Measurements from ENCODE around the gene CBARP. TPM values are rescaled to one million over a fixed set of nuclear protein-coding genes. Genes with fewer than 3 reads are reported as not detected.
A peak's percentile ranks its signal among the peaks of the same experiment; 100 is the strongest.

Gene CBARP
- total and polyA plus RNA-seq, 9 of the 15 experiments (the other 6 are each of a cell fraction or from before 2014, with no cell fraction given), result 0.03 to 8.9 (median 1.2) TPM; not detected in 1

GRCh38 chr19:1247748-1248138 is 9.9 kb upstream of the CBARP start:
- Histone ChIP-seq H4K20me1 (replicated peaks; ENCODE audit: control insufficient read depth, insufficient read depth, low read length) (0 out of 2 replicates have a peak, but pooled peaks cover 5% of the 10 kb centered on the region), H2AFZ (ENCODE audit: low read depth, low read length) (peak overlapping the region; percentile 90; the same call in 1 of the 2 replicates), H3K27ac (ENCODE audit: extremely low read depth, low read depth, low read length) (peak overlapping the region; percentile 99), H3K9ac (ENCODE audit: insufficient read depth in 1 of 2, low read depth in 2 of 2, low read length in 2 of 2) (peak overlapping the region; percentile 79 to 89), H3K4me3 (peak overlapping the region; percentile 82), H3K36me3 (ENCODE audit: control insufficient read depth, insufficient read depth, low read length) (peaks cover 54% of the 10 kb centered on the region; the same call in 2 of the 3 replicates), H3K27me3 (ENCODE audit: control insufficient read depth in 2 of 2, insufficient read depth in 2 of 2, low read length in 2 of 2) (no peaks in the 10 kb centered on the region), H3K4me2 (ENCODE audit: insufficient read depth, low read length) (peak overlapping the region; percentile 73), H3K79me2 (ENCODE audit: control insufficient read depth, insufficient read depth, low read length) (peaks cover 62% of the 10 kb centered on the region), H3K9me3 (replicated peaks; ENCODE audit: control insufficient read depth, insufficient read depth, low read depth, low read length) (no peaks in the 10 kb centered on the region), H3K9me1 (ENCODE audit: control insufficient read depth, insufficient read depth, low read length) (peaks cover 4% of the 10 kb centered on the region), H3K4me1 (replicated peaks in 1 of 2; ENCODE audit: control insufficient read depth in 2 of 2, insufficient read depth in 2 of 2, low read length in 2 of 2) (peaks cover 41 to 95% of the 10 kb centered on the region in 2 experiments)
- 26% methylated on average over 8 of the region's 8 CpGs for WGBS (ENCODE audit: insufficient coverage, low coverage, missing lambda C conversion rate)
- ATAC-seq (no peak), FAIRE-seq (no peak), DNase-seq (ENCODE audit: extremely low read depth in 1 of 4, low spot score in 3 of 4) (no peak)
- in situ Hi-C loops (cut with MboI) (loop anchor here (25.0 kb wide), 1 partner anchor 485 kb away; the partner anchor contains the start of gene MISP), intact Hi-C loops (cut with micrococcal nuclease) (loop anchor here (1.0 kb wide), 1 partner anchor 22 kb away; the partner anchor contains the start of gene CIRBP)
- POLR2A ChIA-PET, result interaction anchor here (1.0 to 1.5 kb wide), 3 partner anchors 19 to 165 kb away, joined by 3 to 14 read pairs (median 4); partner anchors contain the start of gene CIRBP
- BruUV-seq (replicated peaks), result no TSS peak
- CTCF ChIA-PET (ENCODE audit: low intra/inter-chr PET ratio), result interaction anchor here (2.0 kb wide), 1 partner anchor 19 kb away, joined by 11 read pairs; no protein-coding TSS in a partner anchor
- TF ChIP-seq NKRF (IDR thresholded peaks at IDR 0.05; ENCODE audit: borderline replicate concordance) (0 out of 2 replicates have a peak, but pooled peaks have one; percentile 62), ZNF830 (CRISPR knock-in tag; IDR thresholded peaks at IDR 0.05) (no peak), CXXC5 (CRISPR knock-in tag; IDR thresholded peaks at IDR 0.05) (no peak; the same call in 1 of the 2 replicates), FOXP4 (CRISPR knock-in tag; IDR thresholded peaks at IDR 0.05; ENCODE audit: borderline replicate concordance) (no peak; the same call in 1 of the 2 replicates), ZNF592 (IDR thresholded peaks at IDR 0.05) (no peak), ILF3 (IDR thresholded peaks at IDR 0.05; ENCODE audit: borderline replicate concordance) (no peak), ZNF232 (CRISPR knock-in tag; IDR thresholded peaks at IDR 0.05) (0 out of 2 replicates have a peak, but pooled peaks have one; percentile 50)

Measured in K562 (cell line).